HG03378 (cell line): ENCODE measurements around the gene XCL1.
"Not testable (repeated sequence)": the region's sequence is repeated elsewhere in the genome, so short reads cannot be mapped to it uniquely, and the experiment has no call there.

Experiments used
- ATAC-seq: cut with Tn5 transposase; IDR thresholded peaks from one replicate; pipeline ENCODE4 v1.9.1; 2021; ENCODE audit warnings: mild to moderate bottlenecking, moderate library complexity; ENCODE audit not compliant: unreplicated experiment

The XCL1 gene

GRCh38 chr1:168567007-168567406, 9.4 kb upstream of the XCL1 start:
- no peak for ATAC-seq

DNA sequence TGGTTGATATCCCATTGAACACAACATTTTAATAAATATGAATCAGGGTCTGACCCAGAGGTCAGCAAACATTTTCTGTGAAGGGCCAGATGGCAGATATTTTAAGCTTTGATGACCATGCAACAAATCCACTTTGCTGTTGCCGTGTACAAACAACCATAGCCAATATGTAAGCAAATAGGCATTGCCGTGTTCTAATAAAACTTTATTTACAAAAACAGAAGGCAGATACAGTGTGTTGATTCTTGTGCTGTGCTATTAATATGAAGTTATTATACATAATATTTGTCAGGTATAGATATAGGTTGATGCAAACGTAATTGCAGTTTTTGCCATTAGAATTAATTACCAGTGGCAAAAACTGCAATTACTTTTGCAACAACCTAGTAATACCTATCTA, 8.8 kb upstream of the XCL1 start:
- ATAC-seq = no peak

DNA sequence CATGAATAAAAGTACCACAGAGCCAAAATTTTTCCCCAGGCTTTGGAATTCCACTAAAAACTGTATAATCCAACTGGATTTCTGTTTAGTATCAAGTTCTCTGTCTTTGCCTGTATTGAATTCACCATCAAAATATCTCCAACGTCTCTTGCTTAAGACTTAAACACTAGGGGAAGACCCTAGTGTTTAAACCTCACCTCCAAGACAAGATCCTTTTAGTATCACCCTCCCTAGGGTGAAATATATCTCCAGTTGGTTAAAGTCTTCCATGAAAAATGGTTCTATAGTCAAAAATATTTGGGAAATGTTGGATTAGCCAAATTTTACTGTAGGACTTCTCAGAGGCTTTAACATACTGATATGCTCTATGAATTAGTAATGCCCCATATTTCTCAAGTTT, 8.1 kb upstream of the XCL1 start:
- ATAC-seq = no peak

GRCh38 chr1:168570652-168571051, 5.8 kb upstream of the XCL1 start:
- ATAC-seq = no peak

DNA sequence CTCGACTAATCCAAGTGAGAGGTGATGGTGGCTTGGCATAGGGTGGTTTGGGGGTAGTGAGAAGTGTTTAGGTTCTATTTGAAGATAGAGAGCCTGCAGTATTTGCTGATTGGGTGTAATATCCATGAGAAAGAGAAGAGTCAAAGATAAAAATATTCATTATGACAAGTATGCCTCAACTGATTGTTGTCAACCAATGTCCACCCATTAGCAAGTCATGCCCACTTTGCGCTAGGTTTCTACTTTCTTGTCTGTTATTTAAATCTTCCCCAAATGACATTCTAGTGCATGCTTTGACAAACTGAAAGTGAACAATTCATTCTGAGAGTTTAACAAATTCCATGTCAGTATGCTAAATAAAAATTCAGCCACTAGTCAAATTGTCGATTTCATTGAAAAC, 3.8 kb upstream of the XCL1 start:
- no peak for ATAC-seq

GRCh38 chr1:168574234-168574633, 2.2 kb upstream of the XCL1 start:
- ATAC-seq = not testable (repeated sequence)

DNA sequence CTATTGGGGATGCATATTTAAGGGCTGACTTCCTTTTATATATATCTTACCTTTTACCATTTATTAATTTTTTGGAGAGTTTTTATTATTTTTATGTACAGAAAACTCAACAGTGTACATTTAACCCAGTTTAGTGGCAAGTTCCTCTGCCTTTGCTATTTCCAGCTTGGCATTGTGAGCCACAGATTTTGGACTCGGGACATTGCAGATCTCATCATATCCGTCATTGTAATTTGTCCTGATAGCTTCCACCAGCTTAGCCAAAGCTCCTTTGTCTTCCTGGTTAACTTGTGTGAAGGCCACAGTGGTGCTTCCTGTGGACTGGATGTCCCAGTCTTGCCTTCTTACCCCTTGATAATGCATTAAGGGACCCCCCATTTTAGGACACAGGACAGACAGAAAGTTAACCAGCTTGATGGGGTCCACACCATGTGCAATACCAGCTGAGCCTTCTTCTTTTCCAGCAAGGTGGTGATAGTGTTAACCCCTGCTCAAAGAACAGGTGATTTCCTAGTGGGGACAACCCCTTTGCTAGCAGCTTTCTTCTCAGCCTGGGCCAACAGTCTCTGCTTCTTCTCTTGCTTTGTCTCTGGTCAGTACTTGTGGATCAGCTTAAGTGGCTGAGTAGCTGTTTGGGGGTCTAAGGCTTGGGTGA, 2.3 kb downstream of the XCL1 start:
- not testable (repeated sequence) for ATAC-seq

- ATAC-seq = not testable (repeated sequence)
Observed at GRCh38 chr1:168580290-168580689, 3.9 kb downstream of the XCL1 start.

DNA sequence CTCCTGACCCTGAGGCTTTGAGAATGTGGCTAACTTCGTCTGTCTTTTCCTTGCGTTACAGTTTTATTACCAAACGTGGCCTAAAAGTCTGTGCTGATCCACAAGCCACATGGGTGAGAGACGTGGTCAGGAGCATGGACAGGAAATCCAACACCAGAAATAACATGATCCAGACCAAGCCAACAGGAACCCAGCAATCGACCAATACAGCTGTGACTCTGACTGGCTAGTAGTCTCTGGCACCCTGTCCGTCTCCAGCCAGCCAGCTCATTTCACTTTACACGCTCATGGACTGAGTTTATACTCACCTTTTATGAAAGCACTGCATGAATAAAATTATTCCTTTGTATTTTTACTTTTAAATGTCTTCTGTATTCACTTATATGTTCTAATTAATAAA, 4.6 kb downstream of the XCL1 start:
- ATAC-seq = not testable (repeated sequence)

DNA sequence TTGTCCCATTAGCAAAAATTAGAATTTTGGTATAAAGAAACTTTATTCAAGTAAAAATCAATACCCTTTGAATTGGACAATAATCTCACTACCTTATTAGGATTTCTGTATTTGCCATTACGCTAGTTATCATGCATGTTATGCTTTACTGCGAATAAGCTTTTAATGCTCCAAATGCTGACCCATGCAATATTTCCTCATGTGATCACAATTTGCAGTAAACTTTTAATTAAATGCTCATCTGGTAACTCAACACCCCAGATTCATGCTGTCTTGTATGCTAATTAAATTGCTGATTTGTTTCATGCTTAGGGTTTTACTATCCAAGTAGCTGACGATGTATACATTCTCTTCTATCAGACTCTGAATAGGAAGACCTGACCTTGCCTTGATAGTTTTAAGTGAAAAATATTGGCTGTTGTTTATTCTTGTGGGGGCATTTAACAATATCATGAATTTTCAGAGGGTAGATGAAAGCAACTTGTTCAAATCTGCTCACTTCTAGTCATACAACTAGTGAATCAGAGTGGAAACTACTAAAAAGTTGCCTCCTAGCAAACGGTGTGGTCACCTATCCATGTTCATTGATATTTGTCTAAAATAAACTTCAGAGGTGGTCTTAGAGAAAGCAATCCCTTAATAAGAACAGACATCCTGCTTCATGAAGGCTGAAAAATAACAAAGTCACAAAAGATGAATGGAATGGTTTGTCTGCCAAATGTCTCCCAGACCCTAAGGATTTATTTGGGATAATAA, 5.6 kb downstream of the XCL1 start:
- ATAC-seq = no peak

GRCh38 chr1:168582688-168583336, 6.4 kb downstream of the XCL1 start:
- ATAC-seq = no peak

GRCh38 chr1:168583571-168583970, 7.2 kb downstream of the XCL1 start:
- no peak for ATAC-seq

DNA sequence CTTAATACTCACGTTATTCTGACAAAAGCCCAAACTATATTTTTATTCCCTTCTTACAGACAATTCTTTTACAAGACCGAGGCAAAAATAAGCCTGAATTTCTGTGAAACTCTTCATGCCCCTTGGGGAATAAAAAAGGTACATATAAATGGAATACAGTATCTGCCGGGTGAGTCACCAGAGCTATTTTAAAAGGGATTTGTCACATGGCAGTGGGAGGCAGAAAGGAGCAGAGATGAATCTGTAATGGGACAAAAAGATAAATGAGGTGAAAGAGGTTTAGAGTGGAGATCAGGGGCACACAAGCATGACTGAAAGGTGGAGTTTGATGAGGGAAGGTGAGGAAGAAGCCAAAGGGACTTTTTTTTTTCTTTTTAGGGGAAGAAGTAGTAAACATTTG, 8.8 kb downstream of the XCL1 start:
- ATAC-seq = no peak

DNA sequence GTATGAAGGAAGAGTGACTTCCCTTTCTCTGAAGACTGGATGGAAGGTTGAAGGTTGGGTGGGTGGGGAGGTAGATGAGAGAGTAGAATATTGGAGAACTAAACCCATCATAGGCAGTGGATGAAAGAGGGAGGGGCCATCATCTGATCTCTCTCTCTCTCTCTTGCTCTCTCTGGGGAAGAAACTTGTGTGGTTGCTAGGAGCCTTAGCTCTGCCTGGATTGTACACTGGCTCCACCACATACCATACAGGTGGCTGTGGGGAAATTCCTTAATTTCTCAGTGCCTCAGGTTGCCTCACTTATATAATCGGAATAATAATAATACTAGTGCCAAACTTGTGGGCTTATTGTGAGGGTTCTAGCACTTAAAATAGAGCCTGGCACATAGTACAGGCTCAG, 9.5 kb downstream of the XCL1 start:
- no peak for ATAC-seq

DNA sequence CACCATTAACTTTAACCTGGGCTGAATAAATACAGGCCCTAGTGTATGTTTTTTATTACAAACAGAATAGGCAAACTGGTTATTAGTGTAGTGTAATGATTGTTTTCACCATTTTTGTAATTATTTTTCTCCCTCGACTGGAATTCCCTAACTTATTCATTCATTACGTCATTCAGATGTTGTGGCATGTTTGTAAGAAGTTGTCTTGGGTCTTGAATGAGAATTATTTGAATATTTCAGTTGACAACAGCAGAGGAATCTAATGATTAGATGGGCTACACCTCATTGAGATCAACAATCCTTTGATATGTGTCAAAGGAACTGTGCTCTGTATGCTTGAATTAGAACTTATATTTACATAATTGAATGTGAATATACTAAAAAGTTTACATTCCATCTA, 12.8 kb downstream of the XCL1 start:
- ATAC-seq = no peak

- ATAC-seq = no peak
Observed at GRCh38 chr1:168591066-168591465, 14.7 kb downstream of the XCL1 start.

DNA sequence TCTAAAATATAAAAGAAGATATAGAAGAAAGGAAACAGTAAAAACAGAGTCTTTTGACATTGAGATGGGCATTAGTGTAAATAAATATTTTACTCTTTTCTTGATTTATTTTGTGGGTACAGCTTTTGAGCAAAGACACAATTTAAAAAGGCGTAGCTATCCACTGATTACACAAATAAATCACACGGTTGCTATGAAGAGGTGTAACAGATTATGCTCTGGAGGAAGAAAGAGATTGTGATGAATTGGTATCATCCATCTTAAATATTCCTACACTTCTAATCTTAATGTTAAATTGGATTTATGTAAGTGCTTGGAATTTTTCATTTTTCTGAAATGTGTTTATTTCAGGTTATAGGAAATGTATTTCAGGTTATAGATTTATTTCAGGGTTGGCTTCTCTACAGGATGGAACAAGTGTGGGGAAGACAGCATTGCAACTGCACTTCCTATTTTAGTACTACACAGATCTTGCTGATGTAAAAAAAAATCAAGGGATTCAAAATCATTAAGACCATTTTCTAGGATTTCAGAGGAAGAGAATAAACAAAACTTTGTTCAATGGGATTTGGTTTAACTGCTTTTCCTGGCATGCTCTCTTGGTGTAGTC, 15.3 kb downstream of the XCL1 start:
- no peak for ATAC-seq

DNA sequence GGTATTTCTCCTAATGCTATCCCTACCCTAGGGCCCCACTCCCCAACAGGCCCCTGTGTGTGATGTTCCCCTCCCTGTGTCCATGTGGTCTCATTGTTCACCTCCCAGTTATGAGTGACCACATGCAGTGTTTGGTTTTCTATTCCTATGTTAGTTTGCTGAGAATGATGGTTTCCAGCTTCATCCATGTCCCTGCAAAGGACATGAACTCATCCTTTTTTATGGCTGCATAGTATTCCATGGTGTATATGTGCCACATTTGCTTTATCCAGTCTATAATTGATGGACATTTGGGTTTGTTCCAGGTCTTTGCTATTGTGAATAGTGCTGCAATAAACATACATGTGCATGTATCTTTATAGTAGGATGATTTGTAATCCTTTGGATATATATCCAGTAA, 19.0 kb downstream of the XCL1 start:
- ATAC-seq = not testable (repeated sequence)

GRCh38 chr1:168598125-168598524, 21.7 kb downstream of the XCL1 start:
- ATAC-seq = no peak

GRCh38 chr1:168598892-168599291, 22.5 kb downstream of the XCL1 start:
- ATAC-seq = no peak

DNA sequence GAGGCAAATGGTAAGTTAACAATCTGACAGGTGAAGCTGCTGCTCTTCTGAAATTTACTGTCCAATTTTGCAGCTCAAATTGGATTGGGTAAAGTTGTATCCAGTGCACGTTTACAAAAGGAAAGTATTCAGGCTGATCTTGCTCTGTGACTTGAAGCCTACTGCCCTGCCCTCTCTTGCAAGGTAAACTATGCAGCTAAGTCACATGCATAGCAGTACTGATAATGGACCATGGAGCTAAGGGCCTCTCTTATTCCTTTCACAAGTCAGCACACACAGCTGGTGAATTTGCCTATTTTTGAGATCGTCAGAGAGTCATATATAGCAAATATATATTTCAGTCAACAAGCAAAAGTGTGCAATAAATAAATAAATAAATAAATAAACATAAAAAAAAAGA, 23.2 kb downstream of the XCL1 start:
- ATAC-seq = no peak

DNA sequence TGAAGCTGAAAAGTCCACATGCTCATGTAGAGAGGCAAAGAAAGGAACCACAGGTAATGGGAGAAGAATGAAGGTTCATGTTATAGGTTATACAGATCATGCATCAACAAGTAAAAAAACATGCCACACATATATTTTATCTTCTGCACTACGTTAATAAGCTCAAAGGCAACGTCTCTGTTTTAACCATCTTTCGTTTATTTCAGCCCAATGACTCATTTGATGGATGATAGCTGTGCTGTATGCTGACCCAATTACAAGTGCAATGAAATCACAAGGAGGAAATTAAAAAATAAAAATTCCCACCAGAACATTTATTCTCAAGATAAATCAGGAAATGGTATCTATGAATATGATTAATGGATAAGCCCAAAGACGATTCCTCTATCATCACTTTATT, 24.6 kb downstream of the XCL1 start:
- no peak for ATAC-seq
